Adipose tissue (tissue), 3 donors: Measurements from ENCODE around the gene CFL1. TPM values are rescaled to one million over a fixed set of nuclear protein-coding genes. Genes with fewer than 3 reads are reported as not detected.
"Not testable (repeated sequence)": the region's sequence is repeated elsewhere in the genome, so short reads cannot be mapped to it uniquely, and the experiment has no call there.

Experiments
- H3K27ac ChIP-seq: one replicate; pipeline ENCODE4 v1.5.1; 2013; ENCODE audit warnings: low read depth, low read length
- WGBS, 3 donors: extraction: QIAGEN DNeasy Blood & Tissue Kit; methylation state at CpG; one replicate each; pipeline ENCODE4 v1.1.7; 2013; 5-methylcytosine and 5-hydroxymethylcytosine counted together
- polyA plus RNA-seq, 3 donors: library from polyadenylated mRNA; stranded (reverse); fragments of 200-250 nt; gene quantifications; one replicate each; pipeline ENCODE4 v1.2.3, GENCODE V29; 2013
- donor health status: healthy with polysubstance abuse.
- donor health status: Bipolar disorder and iron deficiency.
- donor health status: healthy.

The CFL1 gene
- polyA plus RNA-seq = 100 to 1,000 TPM; 206 to 826 (median 597) TPM

- peak within 1 kb of the TSS; percentile 97 for H3K27ac ChIP-seq
- WGBS, 3 donors = 0% methylated on average over 69 to 91 of the region's 92 CpGs
Measured at GRCh38 chr11:65857853-65858680, at the start of gene CFL1. Gene CFL1, minus strand, starts transcription at chr11:65858180. Its CDS starts 81 bp downstream, at chr11:65858099.

- no peak overlapping the region for H3K27ac ChIP-seq
- WGBS, 3 donors = 84 to 88% (median 88%) methylated on average over 5 of the region's 5 CpGs
Measured at GRCh38 chr11:65906602-65907001, 48.6 kb upstream of the CFL1 start.

- H3K27ac ChIP-seq = no peak overlapping the region
- WGBS, 3 donors = 65 to 82% (median 74%) methylated on average over 8 of the region's 8 CpGs
Measured at GRCh38 chr11:65903715-65904114, 45.7 kb upstream of the CFL1 start.

- 22 to 51% (median 26%) methylated on average over 5 of the region's 5 CpGs for whole genome bisulfite sequencing, 3 donors
- no peak overlapping the region for H3K27ac ChIP-seq
Measured at GRCh38 chr11:65903068-65903481, 45.1 kb upstream of the CFL1 start.

- no peak overlapping the region for H3K27ac ChIP-seq
- WGBS, 3 donors = 73 to 83% (median 75%) methylated on average over 11 of the region's 11 CpGs
Measured at GRCh38 chr11:65900899-65901180, 42.9 kb upstream of the CFL1 start.

GRCh38 chr11:65900125-65900898, 42.3 kb upstream of the CFL1 start, which contains the start of gene FOSL1:
Gene FOSL1, minus strand, starts transcription at chr11:65900388. Its CDS starts 49 bp downstream, at chr11:65900339.
- H3K27ac ChIP-seq = no peak within 1 kb of the TSS
- 1 to 3% (median 2%) methylated on average over 68 to 80 of the region's 80 CpGs for WGBS, 3 donors

GRCh38 chr11:65899356-65900124, 41.6 kb upstream of the CFL1 start:
- H3K27ac ChIP-seq = no peak overlapping the region
- WGBS, 3 donors = 1 to 2% (median 2%) methylated on average over 64 to 78 of the region's 78 CpGs

- no peak overlapping the region for H3K27ac ChIP-seq
- 25 to 41% (median 27%) methylated on average over 16 to 28 of the region's 28 CpGs for WGBS, 3 donors
Measured at GRCh38 chr11:65898656-65899355, 40.8 kb upstream of the CFL1 start.

GRCh38 chr11:65897020-65897471, 39.1 kb upstream of the CFL1 start:
- H3K27ac ChIP-seq = no peak overlapping the region
- WGBS, 3 donors = 86 to 94% (median 93%) methylated on average over 4 of the region's 4 CpGs

GRCh38 chr11:65896034-65896999, 38.3 kb upstream of the CFL1 start:
- WGBS, 3 donors = 87 to 94% (median 94%) methylated on average over 14 of the region's 14 CpGs
- no peak overlapping the region for H3K27ac ChIP-seq

GRCh38 chr11:65895482-65895981, 37.6 kb upstream of the CFL1 start:
- 87 to 96% (median 92%) methylated on average over 5 of the region's 5 CpGs for WGBS, 3 donors
- H3K27ac ChIP-seq = no peak overlapping the region

GRCh38 chr11:65894034-65894591, 36.1 kb upstream of the CFL1 start:
- peak overlapping the region; percentile 81 for H3K27ac ChIP-seq
- 48 to 89% (median 52%) methylated on average over 16 of the region's 16 CpGs for WGBS, 3 donors

GRCh38 chr11:65892661-65893317, 34.8 kb upstream of the CFL1 start:
- 67 to 78% (median 71%) methylated on average over 10 of the region's 10 CpGs for WGBS, 3 donors
- no peak overlapping the region for H3K27ac ChIP-seq

GRCh38 chr11:65892137-65892540, 34.2 kb upstream of the CFL1 start:
- WGBS, 3 donors = 60 to 79% (median 65%) methylated on average over 5 of the region's 5 CpGs
- H3K27ac ChIP-seq = not testable (repeated sequence)

- WGBS, 3 donors = 4 to 15% (median 5%) methylated on average over 57 of the region's 57 CpGs
- no peak overlapping the region for H3K27ac ChIP-seq
Measured at GRCh38 chr11:65891219-65892136, 33.5 kb upstream of the CFL1 start.
